SK-N-SH (cell line): Measurements from ENCODE around the gene BTBD9. TPM values are rescaled to one million over a fixed set of nuclear protein-coding genes. Genes with fewer than 3 reads are reported as not detected.

Experiments
- CTCF ChIA-PET: fragments of 300-600, 350-600 bp; formaldehyde crosslinking; extraction: SDS; loops from one replicate; lab custom pipeline; 2021; lab: Yijun Ruan, JAX
- POLR2A ChIA-PET: fragments of 350-600 bp; sonication (Branson Sonifier 250); formaldehyde crosslinking; extraction: SDS; loops from one replicate; lab custom pipeline; 2020; ENCODE audit warnings: antibody characterized with exemption, inconsistent platforms; lab: Yijun Ruan, JAX
- DNase-seq: peaks from one replicate; pipeline ENCODE4 v3.0.0; 2012
- H2AFZ ChIP-seq: fragments of 200-600 bp; sonication (generic); 2 replicates; pipeline ENCODE4 v1.8.1; 2016; ENCODE audit warnings: antibody characterized with exemption, mild to moderate bottlenecking, low read depth
- H3F3A ChIP-seq: fragments of 200-600 bp; sonication (generic); replicated peaks from 2 replicates; pipeline ENCODE3; 2016; ENCODE audit warnings: antibody characterized with exemption, mild to moderate bottlenecking; ENCODE audit not compliant: insufficient read depth
- H3K27ac ChIP-seq, 2 experiments: fragments of 200-500 bp in 1 of 2; fragments of 200-600 bp in 1 of 2; sonication (Bioruptor generic) in 1 of 2; sonication (generic), shearing (Covaris generic) in 1 of 2; 2 replicates each; pipeline versions ENCODE4 v1.5.1 to v1.6.1; 2014 to 2016; ENCODE audit warnings: low read depth in 2 of 2, inconsistent platforms in 1 of 2, low read length in 1 of 2, mild to moderate bottlenecking in 1 of 2, mixed read lengths in 1 of 2
- H3K27me3 ChIP-seq: fragments of 200-600 bp; sonication (generic), shearing (Covaris generic); 2 replicates; pipeline ENCODE4 v1.6.1; 2016; ENCODE audit warnings: mixed run types; ENCODE audit not compliant: insufficient read depth
- H3K36me3 ChIP-seq, 2 experiments: fragments of 200-500 bp in 1 of 2; fragments of 200-600 bp in 1 of 2; sonication (Bioruptor generic) in 1 of 2; sonication (generic) in 1 of 2; replicated peaks in 1 of 2; 2 replicates each; pipeline versions ENCODE3 to v1.5.1; 2014 to 2016; ENCODE audit warnings: low read length in 1 of 2, mild to moderate bottlenecking in 1 of 2; ENCODE audit not compliant: insufficient read depth in 2 of 2, control insufficient read depth in 1 of 2
- H3K4me1 ChIP-seq, 2 experiments: fragments of 200-500 bp in 1 of 2; fragments of 200-600 bp in 1 of 2; sonication (Bioruptor generic) in 1 of 2; sonication (generic), shearing (Covaris generic) in 1 of 2; 2 replicates each; pipeline versions ENCODE4 v1.5.1 to v1.6.1; 2014 to 2016; ENCODE audit warnings: low read depth in 1 of 2, low read length in 1 of 2, mixed run types in 1 of 2; ENCODE audit not compliant: insufficient read depth in 2 of 2, control insufficient read depth in 1 of 2
- H3K4me2 ChIP-seq: fragments of 200-600 bp; sonication (generic), shearing (Covaris generic); 2 replicates; pipeline ENCODE4 v1.6.1; 2017; ENCODE audit warnings: mixed run types
- H3K4me3 ChIP-seq, 2 experiments: fragments of 200-500 bp in 1 of 2; fragments of 200-600 bp in 1 of 2; sonication (Bioruptor generic) in 1 of 2; sonication (generic), shearing (Covaris generic) in 1 of 2; 2 replicates each; pipeline versions ENCODE4 v1.5.1 to v1.8.1; 2014 to 2016; ENCODE audit warnings: low read depth in 2 of 2, inconsistent platforms in 1 of 2, low read length in 1 of 2, mild to moderate bottlenecking in 1 of 2, mixed read lengths in 1 of 2, moderate library complexity in 1 of 2
- H3K79me2 ChIP-seq: fragments of 200-600 bp; sonication (generic); 2 replicates; pipeline ENCODE4 v1.8.1; 2017; ENCODE audit warnings: mild to moderate bottlenecking; ENCODE audit not compliant: insufficient read depth
- H3K9ac ChIP-seq: fragments of 200-600 bp; sonication (generic); 2 replicates; pipeline ENCODE4 v1.6.1; 2017; ENCODE audit warnings: mixed run types
- H3K9me2 ChIP-seq: fragments of 200-600 bp; sonication (generic); 2 replicates; pipeline ENCODE4 v1.6.1; 2017; ENCODE audit warnings: mixed run types
- H3K9me3 ChIP-seq: fragments of 200-600 bp; sonication (generic); 2 replicates; pipeline ENCODE4 v1.6.1; 2017; ENCODE audit warnings: mixed run types, mild to moderate bottlenecking, moderate library complexity
- H4K20me1 ChIP-seq: fragments of 200-600 bp; sonication (generic); 2 replicates; pipeline ENCODE4 v1.6.1; 2017; ENCODE audit warnings: mild to moderate bottlenecking, mixed run types; ENCODE audit not compliant: insufficient read depth
- ELF1 ChIP-seq: IDR thresholded peaks from 2 replicates; pipeline ENCODE4 v1.4.0; 2012
- EP300 ChIP-seq, 2 experiments: IDR thresholded peaks; 2 replicates each; pipeline versions ENCODE4 v1.4.0 to v1.6.1; 2012; ENCODE audit warnings: borderline replicate concordance in 1 of 2, low read depth in 1 of 2, low read length in 1 of 2
- EZH2phosphoT487 ChIP-seq: fragments of 200-600 bp; sonication (generic); IDR thresholded peaks from 2 replicates; pipeline ENCODE4 v1.6.1; 2017; ENCODE audit warnings: low read depth, mixed run types, mild to moderate bottlenecking, antibody characterized with exemption, moderate library complexity, borderline replicate concordance
- FOSL2 ChIP-seq: IDR thresholded peaks from 2 replicates; pipeline ENCODE4 v1.4.0; 2012; ENCODE audit warnings: low read depth, mild to moderate bottlenecking, moderate library complexity, borderline replicate concordance
- JUND ChIP-seq: IDR thresholded peaks from 2 replicates; pipeline ENCODE4 v1.4.0; 2012
- MEF2A ChIP-seq: IDR thresholded peaks from 2 replicates; pipeline ENCODE4 v1.4.0; 2012; ENCODE audit warnings: low read depth, borderline replicate concordance
- MXI1 ChIP-seq: IDR thresholded peaks from 2 replicates; pipeline ENCODE4 v1.6.1; 2012; ENCODE audit warnings: mild to moderate bottlenecking, low read depth, low read length, improper control_type of control experiment
- RFX5 ChIP-seq: IDR thresholded peaks from 2 replicates; pipeline ENCODE4 v1.6.1; 2012; ENCODE audit warnings: mild to moderate bottlenecking, improper control_type of control experiment, low read length
- SMC3 ChIP-seq: IDR thresholded peaks from 2 replicates; pipeline ENCODE4 v1.6.1; 2012; ENCODE audit warnings: low read depth, low read length, improper control_type of control experiment
- TCF12 ChIP-seq: IDR thresholded peaks from 2 replicates; pipeline ENCODE4 v1.4.0; 2012
- TEAD4 ChIP-seq: IDR thresholded peaks from 2 replicates; pipeline ENCODE4 v1.4.0; 2012; ENCODE audit warnings: mild to moderate bottlenecking, borderline replicate concordance; ENCODE audit not compliant: insufficient read depth
- YY1 ChIP-seq: IDR thresholded peaks from 2 replicates; pipeline ENCODE4 v1.4.0; 2012; ENCODE audit warnings: low read depth, mild to moderate bottlenecking
- WGBS: methylation state at CpG from one replicate; pipeline ENCODE4 v1.1.6; 2017; ENCODE audit warnings: low lambda C conversion rate; 5-methylcytosine and 5-hydroxymethylcytosine counted together
- polyA plus RNA-seq, 3 experiments: library from polyadenylated mRNA; depleted of rRNA; stranded (reverse); fragments of >200 nt; gene quantifications; 2 replicates each; pipeline ENCODE4 v1.2.3, GENCODE V29; 2012
- TF ChIP-seq, protein P1 (sequence below): IDR thresholded peaks from 2 replicates; pipeline ENCODE4 v1.4.0; 2012; ENCODE audit warnings: low read depth, borderline replicate concordance
- TF ChIP-seq, protein P2 (sequence below): IDR thresholded peaks from 2 replicates; pipeline ENCODE4 v1.6.1; 2012; ENCODE audit warnings: mild to moderate bottlenecking, low read depth, low read length, moderate library complexity

BTBD9 gene
- polyA plus RNA-seq, 1 of the 3 experiments (the other 2 are of a cell fraction), result 2.2 TPM

DNA sequence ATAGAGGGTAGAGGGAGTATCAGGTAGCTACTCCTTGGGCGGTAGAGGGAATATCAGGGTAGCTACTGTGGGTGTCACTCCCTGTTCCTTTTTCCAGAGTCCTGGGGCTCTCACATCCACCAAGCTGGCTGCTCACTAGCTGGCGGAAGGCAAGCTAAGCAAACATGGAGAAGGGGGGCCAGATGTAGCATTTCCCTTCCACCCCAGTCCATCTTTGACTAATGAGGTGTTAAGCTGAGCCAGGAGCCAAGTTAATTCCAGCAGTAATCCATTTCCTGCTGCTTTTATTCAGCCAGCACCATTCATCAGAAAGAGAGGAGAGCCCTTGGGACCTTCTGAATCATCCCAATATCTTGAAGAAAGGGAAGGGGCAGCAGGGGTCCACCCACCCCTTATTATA lies 490.2 kb downstream of the BTBD9 start:
- Histone ChIP-seq H3K9me2 (no peaks in the 10 kb centered on the region), H3K9me3 (no peaks in the 10 kb centered on the region), H3F3A (no peaks in the 10 kb centered on the region), H3K27ac (no peak overlapping the region), H3K27me3 (no peaks in the 10 kb centered on the region), H2AFZ (no peak overlapping the region), H3K4me1 (peaks cover 8 to 30% of the 10 kb centered on the region in 2 experiments; a peak in 3 of 4 replicates), H3K9ac (no peak overlapping the region), H3K4me3 (no peak overlapping the region), H4K20me1 (peaks cover 45% of the 10 kb centered on the region), H3K36me3 (peaks cover 8 to 27% of the 10 kb centered on the region in 2 experiments), H3K4me2 (no peak overlapping the region), H3K79me2 (peaks cover 20% of the 10 kb centered on the region)
- POLR2A ChIA-PET, result no interaction called here
- 92% methylated on average over 1 of the region's 2 CpGs for WGBS
- CTCF ChIA-PET, result interaction anchor here (1.0 kb wide), 1 partner anchor 92 kb away, joined by 3 read pairs; no protein-coding TSS in a partner anchor
- no peak for TF ChIP-seq SMC3
- TF ChIP-seq MXI1, result no peak
- no peak for TF ChIP-seq ELF1
- no peak for TF ChIP-seq MEF2A
- TF ChIP-seq TEAD4, result no peak
- TF ChIP-seq, protein P1, sequence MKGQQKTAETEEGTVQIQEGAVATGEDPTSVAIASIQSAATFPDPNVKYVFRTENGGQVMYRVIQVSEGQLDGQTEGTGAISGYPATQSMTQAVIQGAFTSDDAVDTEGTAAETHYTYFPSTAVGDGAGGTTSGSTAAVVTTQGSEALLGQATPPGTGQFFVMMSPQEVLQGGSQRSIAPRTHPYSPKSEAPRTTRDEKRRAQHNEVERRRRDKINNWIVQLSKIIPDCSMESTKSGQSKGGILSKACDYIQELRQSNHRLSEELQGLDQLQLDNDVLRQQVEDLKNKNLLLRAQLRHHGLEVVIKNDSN, result no peak
- TF ChIP-seq, protein P2, sequence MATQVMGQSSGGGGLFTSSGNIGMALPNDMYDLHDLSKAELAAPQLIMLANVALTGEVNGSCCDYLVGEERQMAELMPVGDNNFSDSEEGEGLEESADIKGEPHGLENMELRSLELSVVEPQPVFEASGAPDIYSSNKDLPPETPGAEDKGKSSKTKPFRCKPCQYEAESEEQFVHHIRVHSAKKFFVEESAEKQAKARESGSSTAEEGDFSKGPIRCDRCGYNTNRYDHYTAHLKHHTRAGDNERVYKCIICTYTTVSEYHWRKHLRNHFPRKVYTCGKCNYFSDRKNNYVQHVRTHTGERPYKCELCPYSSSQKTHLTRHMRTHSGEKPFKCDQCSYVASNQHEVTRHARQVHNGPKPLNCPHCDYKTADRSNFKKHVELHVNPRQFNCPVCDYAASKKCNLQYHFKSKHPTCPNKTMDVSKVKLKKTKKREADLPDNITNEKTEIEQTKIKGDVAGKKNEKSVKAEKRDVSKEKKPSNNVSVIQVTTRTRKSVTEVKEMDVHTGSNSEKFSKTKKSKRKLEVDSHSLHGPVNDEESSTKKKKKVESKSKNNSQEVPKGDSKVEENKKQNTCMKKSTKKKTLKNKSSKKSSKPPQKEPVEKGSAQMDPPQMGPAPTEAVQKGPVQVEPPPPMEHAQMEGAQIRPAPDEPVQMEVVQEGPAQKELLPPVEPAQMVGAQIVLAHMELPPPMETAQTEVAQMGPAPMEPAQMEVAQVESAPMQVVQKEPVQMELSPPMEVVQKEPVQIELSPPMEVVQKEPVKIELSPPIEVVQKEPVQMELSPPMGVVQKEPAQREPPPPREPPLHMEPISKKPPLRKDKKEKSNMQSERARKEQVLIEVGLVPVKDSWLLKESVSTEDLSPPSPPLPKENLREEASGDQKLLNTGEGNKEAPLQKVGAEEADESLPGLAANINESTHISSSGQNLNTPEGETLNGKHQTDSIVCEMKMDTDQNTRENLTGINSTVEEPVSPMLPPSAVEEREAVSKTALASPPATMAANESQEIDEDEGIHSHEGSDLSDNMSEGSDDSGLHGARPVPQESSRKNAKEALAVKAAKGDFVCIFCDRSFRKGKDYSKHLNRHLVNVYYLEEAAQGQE, result no peak
- no peak for DNase-seq

DNA sequence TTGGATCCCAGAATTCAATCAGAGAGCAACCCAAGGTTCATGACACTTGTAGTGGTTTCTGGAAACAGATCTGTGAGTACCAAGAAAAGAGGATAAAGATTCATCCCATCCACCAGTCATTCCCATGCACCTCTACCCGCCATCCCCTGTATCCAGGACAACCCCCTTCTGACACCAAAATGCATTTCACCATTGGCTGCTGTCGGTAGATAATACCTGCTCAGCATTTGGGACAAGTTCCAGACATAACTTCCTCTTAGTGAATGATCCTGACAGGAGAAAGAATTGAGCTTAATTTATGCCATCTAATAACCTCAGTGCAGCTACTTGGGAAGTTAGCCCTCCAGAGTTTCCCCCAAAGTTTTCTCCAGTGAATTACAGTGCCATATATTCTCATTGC lies 491.1 kb downstream of the BTBD9 start:
- DNase-seq, result no peak
- Histone ChIP-seq H3F3A (no peaks in the 10 kb centered on the region), H4K20me1 (peaks cover 51% of the 10 kb centered on the region), H3K9ac (no peak overlapping the region), H3K36me3 (peaks cover 8 to 27% of the 10 kb centered on the region in 2 experiments), H3K9me3 (no peaks in the 10 kb centered on the region), H3K27ac (no peak overlapping the region), H2AFZ (no peak overlapping the region), H3K9me2 (no peaks in the 10 kb centered on the region), H3K4me2 (no peak overlapping the region), H3K27me3 (no peaks in the 10 kb centered on the region), H3K4me1 (peaks cover 8 to 37% of the 10 kb centered on the region in 2 experiments; a peak in 3 of 4 replicates), H3K4me3 (no peak overlapping the region)
- ChIA-PET POLR2A (interaction anchor here (0.7 kb wide), 1 partner anchor 370 kb away, joined by 6 read pairs; no protein-coding TSS in a partner anchor), CTCF (no interaction called here)
- TF ChIP-seq YY1 (no peak), FOSL2 (no peak), RFX5 (no peak), TCF12 (no peak), MEF2A (no peak), EP300 (IDR thresholded peaks at IDR 0.05; ENCODE audit: borderline replicate concordance in 1 of 2, low read depth in 1 of 2, low read length in 1 of 2) (no peak), ELF1 (no peak), JUND (no peak), EZH2phosphoT487 (no peak)
- TF ChIP-seq, all 33 proteins: peak for 0
- peaks cover 20% of the 10 kb centered on the region for H3K79me2 ChIP-seq
- 83% methylated on average over 2 of the region's 2 CpGs for WGBS
